Stimulated activated CD8-positive, alpha-beta memory T cell treated with anti-CD3 and anti-CD28 coated beads, Interleukin-15, amount 100 ng/mL, for 48 hours (primary cell): ENCODE data around the gene TRIM25.
A peak's percentile ranks its signal among the peaks of the same experiment; 100 is the strongest.
"Not testable (repeated sequence)": the region's sequence is repeated elsewhere in the genome, so short reads cannot be mapped to it uniquely, and the experiment has no call there.

Experiments
- DNase-seq, 2 donors: peaks; one replicate each; pipeline ENCODE4 v3.0.0-alpha.2; 2020; ENCODE audit warnings: low read depth in 2 of 2

TRIM25 gene

GRCh38 chr17:56913867-56914580 is at the start of gene TRIM25:
TSS of gene TRIM25 (minus strand) at chr17:56914049. CDS start at chr17:56913988, 61 bp downstream.
- peak; percentile 84 to 89 for DNase-seq

GRCh38 chr17:56960596-56961538 is 47.0 kb upstream of the TRIM25 start, which contains the start of gene COIL:
TSS of gene COIL (minus strand) at chr17:56961050. CDS start at chr17:56961019, 31 bp downstream.
- peak; percentile 83 to 85 for DNase-seq

GRCh38 chr17:56956992-56957391 is 43.1 kb upstream of the TRIM25 start:
- DNase-seq, result no peak

GRCh38 chr17:56949595-56949994 is 35.7 kb upstream of the TRIM25 start:
- no peak for DNase-seq

- DNase-seq, result no peak
Observed at GRCh38 chr17:56948491-56948890, 34.6 kb upstream of the TRIM25 start.

GRCh38 chr17:56947741-56948140 is 33.9 kb upstream of the TRIM25 start:
- DNase-seq, result no peak

- no peak for DNase-seq
Observed at GRCh38 chr17:56945938-56946505, 32.2 kb upstream of the TRIM25 start.

- DNase-seq, result no peak
Observed at GRCh38 chr17:56943505-56944125, 29.8 kb upstream of the TRIM25 start.

- no peak for DNase-seq
Observed at GRCh38 chr17:56939869-56940484, 26.1 kb upstream of the TRIM25 start.

GRCh38 chr17:56938206-56938605 is 24.4 kb upstream of the TRIM25 start:
- not testable (repeated sequence) for DNase-seq

GRCh38 chr17:56937687-56938086 is 23.8 kb upstream of the TRIM25 start:
- DNase-seq, result no peak

- no peak for DNase-seq
Observed at GRCh38 chr17:56936697-56937322, 23.0 kb upstream of the TRIM25 start.

GRCh38 chr17:56935461-56935860 is 21.6 kb upstream of the TRIM25 start:
- DNase-seq, result no peak

GRCh38 chr17:56934280-56934679 is 20.4 kb upstream of the TRIM25 start:
- no peak for DNase-seq

- DNase-seq, result no peak
Observed at GRCh38 chr17:56933868-56934267, 20.0 kb upstream of the TRIM25 start.

GRCh38 chr17:56933151-56933745 is 19.4 kb upstream of the TRIM25 start:
- DNase-seq, result no peak

GRCh38 chr17:56930739-56931337 is 17.0 kb upstream of the TRIM25 start:
- no peak for DNase-seq

GRCh38 chr17:56929362-56929969 is 15.6 kb upstream of the TRIM25 start:
- no peak for DNase-seq

GRCh38 chr17:56928586-56928985 is 14.7 kb upstream of the TRIM25 start:
- DNase-seq, result no peak

GRCh38 chr17:56926704-56927103 is 12.9 kb upstream of the TRIM25 start:
- no peak for DNase-seq
